ENCODE data around the gene ITPR1.

Gene ITPR1

DNA sequence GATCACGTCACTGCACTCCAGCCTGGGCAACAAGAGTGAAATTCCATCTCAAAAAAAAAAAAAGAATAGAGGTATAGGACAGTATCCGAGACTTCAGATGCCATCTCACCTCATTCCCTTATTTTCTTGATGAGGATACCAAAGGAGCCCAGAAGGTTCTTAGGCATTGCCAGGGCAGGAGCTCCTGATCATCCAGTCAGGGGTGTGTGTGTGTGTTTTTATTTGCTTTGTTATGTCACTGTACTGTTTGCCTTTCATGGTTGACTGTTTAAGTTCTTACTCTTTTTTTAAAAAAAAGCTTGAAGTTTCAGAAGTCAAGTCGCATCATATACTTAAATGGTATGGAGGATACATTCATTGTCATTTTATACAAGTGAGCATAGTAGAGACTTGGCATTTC is 346.1 kb downstream of the ITPR1 start:
- DNase-seq, result no peak

DNA sequence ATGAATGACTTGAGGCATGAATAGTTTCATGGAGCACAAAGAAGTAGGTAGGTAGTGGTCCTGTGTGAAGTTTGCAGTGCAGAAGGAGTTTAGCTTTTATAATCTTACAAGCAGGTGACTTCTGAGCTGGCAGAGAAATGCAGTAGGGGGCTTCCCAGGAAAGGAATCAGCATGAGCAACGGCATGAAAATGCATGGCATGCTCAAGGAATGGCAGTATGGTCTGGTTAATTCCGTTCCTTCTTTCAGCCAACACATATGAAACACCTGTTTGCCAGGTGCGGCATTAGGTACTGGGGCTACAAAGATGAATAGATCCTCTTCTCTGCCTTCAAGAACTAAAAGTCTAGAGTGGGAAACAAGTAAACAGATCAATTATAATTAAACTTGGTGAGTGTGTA is 348.1 kb downstream of the ITPR1 start:
- DNase-seq, result no peak

DNA sequence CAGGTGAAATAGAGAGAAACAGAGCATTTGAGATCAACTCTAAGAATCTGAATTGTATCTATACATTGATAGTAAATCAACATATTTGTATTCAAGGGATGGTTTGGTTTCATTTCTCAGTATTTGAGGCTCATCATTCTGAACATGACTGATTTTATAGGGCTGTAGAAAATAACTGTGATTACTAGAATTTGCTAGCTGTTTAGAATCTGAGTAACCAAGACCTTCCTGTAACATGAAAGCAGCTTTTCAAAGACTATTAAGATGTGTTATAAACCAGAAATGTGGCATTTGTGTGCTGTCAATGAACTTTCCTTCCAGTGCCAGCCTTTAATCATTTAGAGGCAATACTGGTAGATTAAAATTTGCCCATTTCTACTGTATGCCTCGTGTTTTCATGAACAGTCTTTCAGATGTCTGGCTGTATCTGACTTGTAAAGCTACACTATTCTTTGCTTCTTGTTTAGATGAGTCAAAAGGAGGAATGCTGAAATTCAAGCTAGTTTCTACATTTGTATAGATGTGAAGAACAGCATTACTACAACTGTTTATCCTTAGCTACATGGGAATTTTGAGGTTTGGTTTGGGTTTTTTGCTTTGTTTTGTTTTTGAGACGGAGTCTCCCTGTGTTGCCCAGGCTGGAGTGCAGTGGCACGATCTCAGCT is 348.8 kb downstream of the ITPR1 start:
- no peak for DNase-seq

DNA sequence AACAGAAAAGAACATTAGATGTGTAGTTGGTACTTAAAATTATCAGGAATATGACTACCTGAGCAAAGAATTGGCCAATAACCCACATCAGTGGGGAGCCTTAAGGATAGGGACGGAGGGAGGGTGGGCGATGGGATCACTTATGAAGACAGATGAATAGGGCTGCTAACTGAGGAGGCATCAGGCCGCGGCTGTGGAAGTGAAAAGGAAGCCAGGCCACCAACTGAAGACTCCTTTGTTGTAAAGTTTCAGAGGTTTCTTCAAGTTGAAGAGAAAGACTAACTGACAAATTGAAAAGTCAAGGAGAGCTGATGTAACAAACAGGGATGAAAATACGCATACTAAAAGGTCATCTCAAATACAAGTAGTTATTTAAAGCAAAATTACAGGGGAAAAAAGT is 350.5 kb downstream of the ITPR1 start:
- DNase-seq, result no peak

DNA sequence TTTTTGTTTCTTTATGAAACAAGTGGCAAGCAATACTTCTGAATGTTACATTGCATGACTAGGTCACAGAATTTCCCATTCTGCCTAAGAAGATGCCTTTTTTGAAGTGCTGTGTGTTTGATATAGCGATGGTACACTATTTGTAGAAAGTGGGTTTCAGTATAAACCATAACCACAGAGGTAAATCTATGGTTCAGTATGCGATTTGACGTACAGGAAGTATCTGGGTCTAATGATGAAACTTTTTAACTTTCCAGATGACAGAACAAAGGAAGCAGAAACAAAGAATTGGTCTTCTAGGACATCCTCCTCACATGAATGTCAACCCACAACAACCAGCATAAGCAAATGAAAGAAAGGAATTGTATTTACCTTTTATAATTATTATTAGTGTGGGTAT is 352.7 kb downstream of the ITPR1 start:
- DNase-seq, result peak in 1 of 2 donors; percentile 82

DNA sequence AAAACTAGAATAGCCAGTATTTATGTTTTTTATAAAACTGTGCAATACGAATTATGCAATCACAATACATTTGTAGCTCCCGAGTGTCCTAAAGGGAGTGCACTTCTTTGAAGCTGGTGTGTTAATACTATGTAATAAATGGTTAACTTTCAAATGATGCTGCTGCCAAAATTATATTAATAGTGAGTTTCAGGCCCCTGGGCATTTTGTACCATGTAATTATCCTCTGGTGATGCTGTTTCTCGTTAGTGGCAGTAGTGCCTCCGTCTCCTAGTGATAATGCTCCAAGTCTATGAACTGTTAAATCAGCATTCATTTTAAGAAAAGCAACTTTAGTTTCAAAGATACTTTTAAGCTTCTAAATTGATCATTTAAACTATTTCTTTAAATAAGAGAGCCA is 353.4 kb downstream of the ITPR1 start:
- DNase-seq, result no peak

DNA sequence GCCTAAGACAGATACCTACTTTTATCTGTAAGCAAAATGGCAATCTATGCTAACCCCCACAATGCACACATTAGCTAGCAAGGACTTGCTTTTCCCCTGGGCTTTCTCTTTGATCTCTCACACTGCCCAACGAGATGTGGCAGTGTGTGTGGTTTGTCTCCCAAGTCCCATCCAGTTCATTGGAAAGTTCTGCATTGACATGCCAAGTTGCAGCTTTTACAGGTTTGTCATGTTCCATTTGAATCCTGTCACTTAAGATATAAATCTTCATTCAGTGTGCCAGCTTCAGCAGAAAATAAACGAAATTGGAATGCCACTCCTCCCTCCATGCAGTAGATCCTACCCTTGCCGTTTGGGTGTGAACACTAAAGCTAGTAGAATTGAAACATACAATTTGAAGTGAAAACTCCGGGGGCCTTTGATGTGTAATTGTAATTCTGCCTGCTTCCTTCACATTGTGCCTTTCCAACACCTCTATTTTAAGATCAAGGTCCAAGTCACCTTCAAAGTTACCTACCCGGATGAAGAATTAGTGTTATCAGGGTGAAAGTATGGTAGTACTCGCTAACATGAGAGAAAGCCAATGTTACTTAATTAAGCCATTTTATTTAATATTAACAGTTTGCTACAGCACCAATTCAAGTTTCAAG is 355.2 kb downstream of the ITPR1 start:
- DNase-seq, result no peak

DNA sequence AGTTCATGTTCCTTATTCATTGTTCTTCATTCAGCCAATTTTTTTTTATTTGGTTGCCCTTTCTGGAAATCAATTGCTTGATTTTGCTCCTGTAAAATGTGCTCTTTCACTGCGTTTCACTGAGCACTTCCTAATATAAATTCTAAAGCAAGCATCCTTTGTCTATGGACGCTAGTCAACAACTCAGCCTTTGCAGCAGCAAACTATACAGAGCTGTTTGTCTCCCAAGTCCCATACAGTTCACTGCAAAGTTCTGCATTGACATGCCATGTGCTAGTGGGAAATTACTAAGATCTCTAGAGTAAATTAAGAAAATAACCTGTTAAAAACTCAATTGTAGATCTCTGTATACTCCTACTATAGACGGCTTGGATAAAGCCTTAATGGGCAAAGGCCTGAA is 356.0 kb downstream of the ITPR1 start:
- DNase-seq, result no peak

DNA sequence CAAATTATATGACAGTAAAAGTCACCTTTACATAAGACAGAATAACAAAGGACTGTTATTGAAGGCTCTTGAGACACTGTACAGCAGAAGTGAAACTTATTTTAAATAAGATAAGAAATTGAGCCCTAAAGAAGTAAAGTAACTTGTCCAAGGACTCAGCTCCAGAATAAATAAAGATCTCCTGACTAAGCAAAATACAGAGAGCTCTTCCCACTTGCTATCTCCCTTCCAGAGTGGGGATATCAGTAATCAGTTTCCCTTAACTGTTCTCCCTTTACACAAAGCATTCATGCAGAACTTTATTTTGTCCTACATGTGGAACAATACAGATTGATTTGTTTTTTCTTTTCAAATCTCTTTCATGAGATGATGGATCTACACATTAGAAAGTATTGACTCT is 356.6 kb downstream of the ITPR1 start:
- DNase-seq, result no peak

DNA sequence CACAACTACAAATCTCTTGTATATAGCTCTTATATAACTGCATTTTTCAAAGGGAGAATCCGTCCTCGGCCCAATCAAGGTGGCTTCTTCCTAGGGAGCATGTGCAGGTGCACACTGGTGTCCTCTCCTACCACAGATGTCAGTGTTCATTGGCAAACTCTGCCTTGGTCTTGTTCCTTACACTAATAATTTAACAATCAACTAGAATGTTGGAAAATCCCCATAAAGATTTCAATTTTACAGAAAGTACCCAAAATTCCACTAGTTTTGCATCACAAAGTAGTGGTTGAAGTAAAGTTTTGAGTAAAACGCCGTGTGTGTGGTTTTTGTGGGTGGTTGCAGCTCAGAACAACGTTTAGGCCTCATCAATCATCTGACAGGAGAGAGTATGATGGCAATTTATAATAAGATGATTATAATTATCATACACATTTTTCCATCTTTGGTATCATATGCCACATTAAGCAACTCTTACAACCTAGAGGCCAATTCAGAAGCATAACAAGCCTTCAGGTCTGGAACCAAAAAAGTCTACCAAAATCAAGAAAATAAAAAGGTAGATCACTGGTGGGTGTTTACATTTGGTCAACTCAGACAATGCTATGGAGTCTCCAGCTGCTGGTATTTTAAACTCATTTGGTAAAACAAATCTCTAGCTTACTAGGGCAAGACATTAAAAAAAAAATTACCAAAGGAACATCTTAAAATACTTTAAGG is 357.2 kb downstream of the ITPR1 start:
- DNase-seq, result peak; percentile 37 to 69

DNA sequence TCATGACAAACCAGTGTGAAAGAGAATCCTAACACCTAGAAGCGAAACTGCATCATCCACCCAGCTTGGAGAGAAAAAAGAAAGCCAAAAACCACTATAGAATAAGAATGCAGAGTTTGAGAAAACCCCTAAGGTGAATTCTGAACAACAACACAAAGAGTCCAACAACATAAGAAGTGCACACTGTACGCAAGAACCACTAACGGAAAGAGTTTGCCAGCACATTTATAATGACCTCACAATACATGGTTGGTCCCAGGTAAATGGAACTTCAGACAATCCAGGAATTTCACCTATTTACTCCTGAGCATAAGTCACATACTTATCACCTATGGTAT is 357.7 kb downstream of the ITPR1 start:
- DNase-seq, result peak in 1 of 2 donors; percentile 83

DNA sequence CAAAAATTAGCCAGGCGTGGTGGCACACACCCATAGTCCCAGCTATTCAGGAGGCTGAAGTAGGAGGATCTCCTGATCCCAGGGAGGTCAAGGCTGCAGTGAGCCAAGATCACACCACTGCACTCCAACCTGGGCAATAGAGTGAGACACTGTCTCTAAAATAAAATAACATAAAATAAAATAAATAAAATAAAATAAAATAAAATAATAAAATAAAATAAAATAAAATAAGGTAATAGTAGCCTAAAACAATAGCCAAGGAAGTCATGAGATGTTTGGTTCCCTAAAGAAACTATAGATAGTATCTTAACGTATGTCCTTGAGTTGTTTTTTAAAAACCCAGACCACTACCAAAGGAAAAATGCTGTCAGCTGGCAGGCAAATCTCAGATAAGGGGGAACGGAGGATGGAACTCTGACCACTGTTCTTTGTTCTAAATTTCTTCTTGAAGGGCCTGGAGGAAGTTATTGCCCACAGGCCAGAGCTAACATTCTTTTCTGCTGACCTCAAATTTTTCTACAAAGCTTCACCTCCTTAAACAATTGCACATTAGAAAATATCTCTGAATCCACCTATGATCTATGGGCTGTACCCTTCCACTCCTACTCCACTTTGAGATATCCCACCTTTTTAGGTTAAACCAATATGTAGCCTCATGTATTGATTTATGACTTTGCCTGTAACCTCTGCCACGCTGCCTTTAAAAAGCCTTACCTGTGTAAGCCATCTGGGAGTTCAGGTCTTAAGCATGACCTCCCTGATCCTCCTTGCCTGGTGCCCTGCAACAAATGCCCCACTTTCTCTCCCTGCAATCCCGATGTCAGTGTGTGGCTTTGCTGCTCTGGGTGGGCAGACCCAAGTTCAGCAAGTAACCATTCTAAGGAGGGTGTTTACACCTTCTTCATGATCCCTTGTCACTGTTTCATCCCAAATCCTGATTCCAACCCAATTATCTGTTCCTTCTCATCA is 359.9 kb downstream of the ITPR1 start:
- no peak for DNase-seq

DNA sequence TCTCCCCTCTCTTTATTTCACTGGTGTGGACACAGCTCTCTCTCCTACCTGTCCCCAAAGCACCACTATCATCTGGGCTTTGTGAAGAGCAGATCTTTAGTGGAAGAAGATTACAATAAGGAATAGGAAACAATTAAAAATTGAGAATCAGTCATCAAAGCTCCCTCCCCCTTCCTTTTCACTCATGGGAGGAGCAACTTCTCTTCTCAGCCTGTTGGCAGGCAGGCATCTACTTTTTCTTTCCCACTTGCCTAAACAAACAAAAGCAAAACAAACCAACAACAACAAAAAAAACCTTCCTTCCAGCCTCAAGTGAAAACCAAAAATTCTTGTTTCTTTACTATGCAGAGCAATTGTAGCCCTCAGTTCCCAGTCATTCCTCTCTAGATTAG is 360.6 kb downstream of the ITPR1 start:
- DNase-seq, result no peak

DNA sequence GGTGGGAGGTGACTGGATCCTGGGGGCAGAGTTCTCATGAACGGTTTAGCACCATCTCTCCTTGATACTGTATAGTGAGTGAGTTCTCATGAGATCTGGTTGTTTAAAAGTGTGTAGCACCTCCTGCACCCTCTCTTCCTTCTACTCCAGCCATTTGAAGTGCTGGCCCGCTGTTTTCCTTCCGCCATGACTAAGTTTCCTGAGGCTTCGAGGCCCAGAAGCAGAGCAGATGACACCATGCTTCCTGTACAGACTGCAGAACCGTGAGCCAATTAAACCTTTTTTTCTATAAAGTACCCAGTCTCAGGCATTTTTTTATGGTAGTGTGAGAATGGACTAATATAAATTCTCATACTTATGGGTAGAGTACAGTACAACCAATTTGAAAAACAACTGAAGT is 362.5 kb downstream of the ITPR1 start:
- no peak for DNase-seq

DNA sequence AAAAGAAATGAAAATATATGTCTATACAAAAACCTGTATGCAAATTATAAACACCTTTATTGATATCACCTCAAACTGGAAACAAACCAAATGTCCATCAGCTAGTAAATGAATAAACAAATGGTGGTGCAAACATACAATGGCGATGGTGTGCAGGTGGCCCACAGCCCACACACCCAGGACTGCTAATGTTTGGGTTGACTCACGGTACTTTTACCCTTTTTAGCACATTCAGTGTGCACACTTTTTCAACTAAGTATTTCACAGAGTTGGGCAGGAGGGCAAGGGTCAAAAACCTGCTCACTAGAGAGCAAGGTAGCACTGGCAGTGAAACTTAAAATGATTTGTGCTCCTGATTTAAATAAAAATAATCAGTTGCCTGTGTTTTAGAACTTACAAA is 363.0 kb downstream of the ITPR1 start:
- no peak for DNase-seq

DNA sequence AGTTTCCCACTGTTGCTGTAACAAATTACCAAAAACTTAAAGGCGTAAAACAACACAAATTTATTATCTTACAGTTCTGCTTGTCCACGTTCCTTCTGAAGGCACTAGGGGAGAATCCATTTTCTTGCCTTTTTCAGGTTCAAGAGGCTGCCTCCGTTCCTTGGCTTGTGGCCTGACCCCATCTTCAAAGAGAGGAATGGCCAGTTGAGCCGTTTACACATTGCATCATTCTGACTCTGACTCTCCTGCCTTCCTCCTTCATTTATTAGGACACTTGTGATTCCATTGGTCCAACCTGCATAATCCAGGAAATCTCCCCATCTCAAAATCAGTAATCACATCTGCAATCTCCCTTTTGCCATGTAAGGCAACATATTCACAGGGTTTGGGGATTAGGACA is 363.4 kb downstream of the ITPR1 start:
- DNase-seq, result no peak

DNA sequence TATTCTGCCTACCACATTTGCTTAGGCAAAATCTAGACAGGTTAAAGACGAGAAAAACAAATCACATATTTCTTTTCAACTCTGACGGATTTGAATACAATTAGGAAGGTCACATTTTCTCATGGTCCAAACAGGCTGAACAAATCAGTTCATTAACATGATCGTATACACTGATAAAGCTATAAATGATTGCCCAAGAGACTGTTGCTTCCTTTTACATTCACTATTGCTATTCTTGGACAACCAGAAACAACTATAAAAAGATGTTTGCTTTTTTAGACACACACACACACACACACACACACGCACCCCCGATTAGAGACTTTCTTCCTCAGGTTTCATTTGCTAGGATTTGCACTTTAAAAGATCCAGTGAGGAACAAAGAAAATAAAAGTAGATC is 363.8 kb downstream of the ITPR1 start:
- DNase-seq, result no peak

DNA sequence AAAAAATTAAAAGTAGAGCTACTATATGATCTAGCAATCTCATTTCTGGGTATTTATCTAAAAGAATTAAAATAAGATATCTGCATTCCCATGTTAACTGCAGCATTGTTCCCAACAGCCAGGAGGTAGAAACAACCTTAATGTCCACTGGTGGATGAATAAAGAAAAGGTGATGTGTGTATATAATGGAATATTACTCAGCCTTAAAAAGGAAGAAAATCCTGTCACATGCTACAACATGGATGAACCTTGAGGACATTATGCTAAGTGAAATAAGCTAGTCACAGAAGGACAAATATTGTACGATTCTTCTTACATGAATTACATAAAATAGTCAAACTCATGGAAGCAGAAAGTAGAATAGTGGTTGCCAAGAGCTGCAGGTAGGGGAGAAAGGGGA is 366.6 kb downstream of the ITPR1 start:
- DNase-seq, result no peak

DNA sequence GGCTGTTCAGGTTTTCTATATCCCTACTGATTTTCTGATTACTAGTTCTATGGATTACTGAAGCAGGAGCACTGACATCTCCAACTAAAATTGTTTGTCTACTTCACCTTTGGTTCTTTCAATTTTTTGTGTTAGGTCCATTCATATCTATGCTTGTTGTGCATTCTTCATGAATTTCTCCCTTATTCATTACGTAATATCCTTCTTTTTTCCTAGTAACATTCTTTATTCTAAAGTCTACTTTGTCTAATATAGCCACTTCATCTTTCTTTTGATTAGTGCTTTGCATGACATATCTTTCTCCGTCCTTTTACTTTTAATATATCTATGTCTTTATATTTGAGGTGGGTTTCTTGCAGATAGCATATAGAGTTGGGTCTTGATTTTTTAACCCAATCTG is 369.8 kb downstream of the ITPR1 start:
- no peak for DNase-seq

DNA sequence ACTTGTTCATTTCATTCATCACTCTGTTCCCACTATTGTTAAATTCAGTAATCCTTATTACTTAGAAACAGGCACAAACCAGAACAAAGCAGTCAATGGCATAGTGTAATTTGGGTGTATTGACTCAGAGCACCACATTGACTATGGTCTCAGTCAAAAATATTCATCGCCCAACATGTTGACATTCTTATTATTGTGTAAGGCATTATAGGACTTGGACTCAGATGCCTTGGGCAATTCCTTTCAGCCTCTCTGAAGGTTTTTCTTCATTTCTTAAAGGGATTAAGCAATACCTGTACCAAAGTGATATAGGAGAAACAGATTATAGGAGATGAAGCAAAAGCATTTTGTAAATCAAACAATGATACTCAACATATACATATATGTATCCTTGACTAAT is 371.4 kb downstream of the ITPR1 start:
- no peak for DNase-seq

DNA sequence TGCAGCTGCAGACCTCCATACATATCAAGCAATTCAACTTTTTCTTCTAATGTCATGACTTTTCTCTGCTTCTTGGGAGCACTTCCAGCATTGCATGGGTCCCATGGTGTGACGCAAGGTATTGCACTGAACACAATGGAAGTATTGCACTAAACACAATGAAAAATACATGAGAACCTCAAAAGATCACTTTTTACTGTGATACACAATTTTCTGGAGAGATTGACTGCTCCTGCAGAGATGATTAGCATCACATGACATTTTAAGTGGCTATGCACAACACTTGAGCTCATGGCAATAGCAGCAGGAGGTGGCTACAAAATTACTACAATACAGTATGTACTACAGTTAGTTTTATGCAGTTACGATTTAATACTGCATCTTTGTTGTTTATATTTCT is 372.6 kb downstream of the ITPR1 start:
- no peak for DNase-seq

DNA sequence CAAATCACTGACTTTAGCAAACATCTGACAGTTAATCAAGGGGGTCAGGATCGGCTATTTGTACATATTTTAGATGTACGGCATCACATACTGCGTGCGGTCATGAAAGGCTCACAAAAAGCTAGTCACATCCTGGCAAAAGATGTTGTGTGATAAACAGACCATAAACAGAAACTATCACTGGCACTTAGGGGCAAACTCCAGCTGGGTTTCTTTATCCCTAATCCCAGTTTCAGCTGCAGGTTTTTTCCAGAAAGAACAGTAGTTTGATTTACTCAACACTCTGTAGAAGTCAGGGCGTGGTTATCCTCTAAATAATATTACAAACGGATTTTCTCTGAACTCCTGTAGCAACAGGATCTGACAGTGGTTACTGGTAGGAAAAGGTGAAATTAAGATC is 373.7 kb downstream of the ITPR1 start:
- peak; percentile 18 to 54 for DNase-seq

DNA sequence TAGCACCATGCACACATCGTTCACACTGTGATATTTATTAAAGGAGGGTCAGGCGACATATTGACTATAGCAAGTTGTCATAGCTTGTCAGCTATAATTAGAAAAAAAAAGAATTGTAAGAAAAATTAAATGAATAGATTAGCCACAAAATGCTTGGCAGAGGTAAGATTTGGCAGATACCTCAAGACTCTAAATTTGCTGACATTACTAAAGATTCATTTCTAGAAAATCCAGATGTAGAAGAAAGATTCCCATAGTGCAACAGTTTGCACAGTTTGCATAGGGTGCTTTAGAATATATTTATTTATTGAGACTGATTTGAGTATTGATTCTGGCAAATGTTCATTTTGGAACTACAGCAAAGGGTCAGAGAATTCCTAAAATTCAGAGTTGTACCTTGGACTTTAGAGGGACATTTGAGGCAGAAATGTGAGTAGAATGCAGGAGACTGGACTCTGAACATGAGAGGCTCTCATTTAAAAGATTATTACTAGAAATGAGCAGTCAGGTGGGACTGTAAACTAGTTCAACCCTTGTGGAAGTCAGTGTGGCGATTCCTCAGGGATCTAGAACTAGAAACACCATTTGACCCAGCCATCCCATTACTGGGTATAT is 384.1 kb downstream of the ITPR1 start:
- no peak for DNase-seq
